GM21786 (cell line): ENCODE data around the gene FOSB.

ENCODE experiments used
- ATAC-seq: cut with Tn5 transposase; IDR thresholded peaks from one replicate; pipeline ENCODE4 v1.9.1; 2021; ENCODE audit not compliant: unreplicated experiment

FOSB gene

DNA sequence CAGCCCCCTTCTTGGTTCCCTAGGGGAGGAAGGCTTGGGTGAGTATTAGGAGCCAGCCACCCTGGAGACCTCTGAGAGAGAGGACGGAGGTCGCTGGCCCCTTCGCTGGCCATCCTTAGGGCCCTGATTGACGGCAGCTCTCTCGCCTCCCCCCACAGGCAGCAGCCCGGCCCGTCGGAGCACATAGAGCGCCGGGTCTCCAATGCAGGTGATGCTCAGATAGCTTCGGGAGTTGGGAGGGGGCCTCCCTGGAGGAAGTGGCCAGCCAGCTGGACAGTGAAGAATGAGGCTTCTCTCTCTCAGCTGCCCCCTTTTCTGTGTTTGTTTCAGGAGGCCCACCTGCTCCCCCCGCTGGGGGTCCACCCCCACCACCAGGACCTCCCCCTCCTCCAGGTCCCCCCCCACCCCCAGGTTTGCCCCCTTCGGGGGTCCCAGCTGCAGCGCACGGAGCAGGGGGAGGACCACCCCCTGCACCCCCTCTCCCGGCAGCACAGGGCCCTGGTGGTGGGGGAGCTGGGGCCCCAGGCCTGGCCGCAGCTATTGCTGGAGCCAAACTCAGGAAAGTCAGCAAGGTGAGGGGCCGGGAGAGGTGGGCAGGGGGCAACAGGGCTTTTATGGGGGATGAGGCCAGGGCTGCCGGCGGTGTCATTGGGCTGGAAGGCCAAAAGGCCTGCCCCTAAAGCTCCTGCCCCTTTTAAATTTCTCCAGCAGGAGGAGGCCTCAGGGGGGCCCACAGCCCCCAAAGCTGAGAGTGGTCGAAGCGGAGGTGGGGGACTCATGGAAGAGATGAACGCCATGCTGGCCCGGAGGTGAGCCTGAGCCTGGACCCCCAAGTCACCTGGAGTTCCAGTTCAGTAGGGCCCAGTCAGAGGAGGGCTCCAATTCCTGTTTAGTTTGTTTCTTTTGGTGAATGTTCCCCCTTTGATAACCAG, 54.5 kb downstream of the FOSB start:
- no peak for ATAC-seq

DNA sequence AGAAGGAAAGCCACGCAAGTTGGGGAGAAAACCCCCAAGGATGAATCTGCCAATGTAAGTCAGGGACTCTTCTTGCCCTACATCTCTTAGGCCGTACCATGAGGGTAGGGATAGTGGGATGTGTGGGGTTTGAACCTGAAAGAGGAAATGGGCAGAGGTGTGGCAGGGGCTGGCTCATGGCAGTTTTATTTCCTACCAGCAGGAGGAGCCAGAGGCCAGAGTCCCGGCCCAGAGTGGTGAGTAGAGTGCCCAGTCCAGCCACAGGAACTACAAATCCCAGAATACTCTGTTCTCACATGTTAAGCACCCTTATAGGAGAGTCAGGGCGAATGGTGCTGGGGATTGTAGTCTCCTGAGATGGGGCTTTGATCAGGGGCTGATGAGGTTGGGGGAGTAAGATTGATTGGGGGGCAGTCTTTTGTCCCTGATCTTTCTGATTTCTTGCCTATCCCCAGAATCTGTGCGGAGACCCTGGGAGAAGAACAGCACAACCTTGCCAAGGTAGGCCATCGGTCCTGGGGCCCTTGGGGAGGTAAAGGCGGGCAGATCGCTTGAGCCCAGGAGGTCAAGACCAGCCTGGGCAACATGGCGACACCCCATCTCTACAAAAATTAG, 56.0 kb downstream of the FOSB start:
- ATAC-seq, result peak; percentile 86

DNA sequence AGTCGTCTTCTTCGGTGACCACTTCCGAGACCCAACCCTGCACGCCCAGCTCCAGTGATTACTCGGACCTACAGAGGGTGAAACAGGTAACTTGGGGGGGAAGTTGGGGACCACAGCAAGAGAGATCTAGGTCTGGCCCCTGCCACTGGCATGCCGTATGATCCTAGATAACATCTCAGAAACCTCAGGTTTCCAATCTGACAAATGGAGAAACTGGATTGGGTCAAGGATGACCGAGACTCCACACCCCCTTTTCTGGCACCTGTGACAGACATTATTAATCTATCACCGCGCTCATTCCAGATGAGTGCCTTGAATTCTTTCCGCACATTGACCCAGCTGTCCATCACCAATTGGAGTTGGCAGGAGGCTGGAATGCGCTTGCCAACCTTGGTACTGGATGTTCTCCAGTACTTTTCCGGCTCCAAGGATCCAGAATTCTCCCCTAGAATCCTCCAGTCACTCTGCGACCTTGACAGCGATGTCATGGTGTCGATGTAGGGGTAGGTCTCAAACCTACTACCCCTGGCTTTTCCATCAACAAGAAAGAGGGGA, 56.9 kb downstream of the FOSB start:
- no peak for ATAC-seq
